Hypothalamus (tissue), 51 donors: ENCODE measurements around the gene C17orf114.

Experiments used
- DNase-seq, 51 donors: peaks; one replicate each; lab custom pipeline; 2025; lab: John Stamatoyannopoulos, UW

Gene C17orf114

DNA sequence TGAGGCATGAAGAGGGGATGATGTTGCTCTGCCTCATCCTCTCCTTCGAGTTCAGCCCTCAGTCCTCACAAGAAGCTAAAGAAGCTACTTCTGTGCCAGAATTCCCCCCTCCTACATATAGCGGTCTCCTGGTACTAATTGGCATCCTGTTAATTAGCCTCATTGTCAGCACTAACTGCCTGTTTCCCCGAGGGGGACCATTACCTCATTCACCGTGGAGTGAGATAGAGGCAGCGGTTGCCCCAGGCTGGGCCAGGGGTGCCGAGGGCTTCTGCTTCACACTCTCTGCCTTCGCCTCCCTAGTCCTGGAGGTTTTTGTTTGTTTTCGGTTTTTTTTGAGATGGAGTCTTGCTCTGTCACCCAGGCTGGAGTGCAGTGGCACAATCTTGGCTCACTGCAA is 25.3 kb upstream of the C17orf114 start:
- DNase-seq: no peak

DNA sequence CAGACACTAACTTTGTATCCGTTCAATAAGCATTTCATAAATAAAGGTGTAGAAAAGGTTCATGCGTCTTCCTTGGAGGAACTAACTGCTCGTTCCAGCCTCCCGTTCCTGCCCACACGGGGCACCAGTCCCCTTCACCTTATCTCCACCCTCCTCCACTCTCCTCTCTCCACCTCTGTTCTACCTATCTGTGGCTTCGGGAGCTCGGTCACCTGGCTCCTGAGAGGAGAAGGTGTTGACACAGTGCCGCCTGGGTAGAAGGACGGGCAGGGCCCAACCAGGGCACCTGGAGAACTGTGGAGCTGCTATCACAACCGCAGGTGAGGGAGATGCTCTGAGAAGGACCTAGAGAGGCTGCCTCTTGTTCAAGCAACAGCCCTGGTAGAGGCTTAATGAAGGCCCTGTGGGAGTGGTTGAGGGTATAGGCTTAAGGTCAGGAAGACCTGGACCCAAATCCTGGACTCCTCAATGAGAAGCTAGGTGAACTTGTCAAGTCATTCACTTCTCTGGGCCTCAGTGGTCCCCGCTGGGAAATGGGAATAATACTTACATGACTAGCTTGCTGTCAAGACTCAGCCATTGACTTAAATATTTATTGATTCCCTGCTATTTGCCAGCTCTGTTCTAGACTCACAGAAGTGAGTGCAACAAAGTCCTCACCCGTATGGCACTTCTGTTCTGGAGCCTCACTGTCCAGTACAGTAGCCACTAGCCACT is 21.4 kb upstream of the C17orf114 start:
- no peak for DNase-seq

DNA sequence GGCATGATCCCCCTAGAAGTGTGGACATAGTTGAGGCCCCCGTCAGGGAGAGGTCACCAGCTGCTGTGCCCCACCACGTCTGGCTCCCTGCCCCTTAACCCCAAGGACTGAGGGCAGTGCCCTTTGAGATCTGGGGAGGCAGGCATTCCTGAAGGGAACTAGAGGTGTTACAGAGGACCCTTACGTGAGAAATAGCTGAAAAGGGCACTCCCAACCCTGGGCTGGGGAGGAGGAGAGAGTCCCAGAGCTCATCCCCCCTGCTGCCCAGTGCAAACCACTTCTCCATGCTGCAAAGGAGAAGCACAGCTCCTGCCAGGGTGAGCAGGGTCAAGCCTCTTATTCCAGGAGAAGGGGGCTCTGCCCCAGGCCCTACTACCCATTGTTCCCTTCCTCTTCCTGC is 20.7 kb upstream of the C17orf114 start:
- DNase-seq: no peak

DNA sequence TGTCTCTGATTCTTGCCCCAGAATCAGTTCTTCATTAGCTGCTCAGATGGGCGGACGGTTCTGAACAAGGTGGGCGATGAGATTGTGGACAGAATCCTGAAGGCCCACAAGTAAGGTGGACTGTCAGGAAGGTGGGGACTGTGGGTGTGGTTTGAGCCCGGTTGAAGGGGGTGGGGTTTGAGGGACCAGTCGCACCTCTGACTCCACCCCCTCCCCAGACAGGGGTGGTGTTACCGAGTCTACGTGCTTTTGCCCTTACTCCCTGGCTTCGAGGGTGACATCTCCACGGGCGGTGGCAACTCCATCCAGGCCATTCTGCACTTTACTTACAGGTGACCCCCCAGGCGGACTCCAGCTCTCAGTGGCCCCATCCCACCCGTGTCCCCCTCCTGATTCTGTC is 16.1 kb upstream of the C17orf114 start:
- DNase-seq: no peak

DNA sequence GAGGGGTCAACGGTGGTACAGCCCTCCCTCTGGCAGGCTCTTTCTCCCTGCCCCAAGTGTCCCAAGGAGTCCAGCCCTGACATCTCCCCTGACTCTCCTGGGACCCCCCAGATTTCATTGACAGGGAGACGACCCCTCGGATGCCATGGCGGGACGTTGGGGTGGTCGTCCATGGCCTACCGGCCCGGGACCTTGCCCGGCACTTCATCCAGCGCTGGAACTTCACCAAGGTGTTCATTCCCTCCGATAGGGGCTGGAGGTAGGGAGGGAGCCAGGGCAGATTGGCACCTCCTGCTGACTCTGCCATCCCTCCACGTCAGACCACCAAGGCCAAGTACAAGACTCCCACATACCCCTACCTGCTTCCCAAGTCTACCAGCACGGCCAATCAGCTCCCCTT is 14.7 kb upstream of the C17orf114 start:
- DNase-seq: no peak

DNA sequence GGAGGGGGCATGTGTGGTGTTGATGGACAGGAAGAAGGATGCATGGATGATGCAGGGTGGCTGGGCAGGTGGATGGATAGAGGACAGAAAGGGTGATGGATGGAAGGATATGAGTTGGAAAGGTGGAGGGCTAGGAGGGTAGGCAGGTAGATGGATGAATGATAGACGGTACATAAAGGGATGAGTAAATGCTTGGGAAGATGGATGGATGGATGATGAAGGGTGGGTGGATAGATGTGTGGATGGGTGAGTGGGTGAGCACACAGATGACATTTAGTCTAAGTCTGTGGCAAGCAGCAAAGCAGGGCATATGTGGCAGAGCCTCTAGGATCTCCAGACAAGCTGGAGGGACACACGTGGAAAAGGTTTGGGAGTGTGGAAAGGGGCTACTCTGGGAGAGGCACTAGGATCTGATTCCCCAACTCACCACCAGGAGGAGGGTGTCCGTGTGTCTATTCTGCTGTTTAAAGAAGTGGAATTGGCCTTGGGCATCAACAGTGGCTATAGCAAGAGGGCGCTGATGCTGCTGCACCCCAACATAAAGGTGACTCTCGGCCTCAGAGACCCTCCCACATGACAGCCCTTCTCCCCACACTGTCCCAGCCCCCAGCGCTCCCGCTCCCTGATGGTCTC is 13.0 kb upstream of the C17orf114 start:
- DNase-seq: no peak

DNA sequence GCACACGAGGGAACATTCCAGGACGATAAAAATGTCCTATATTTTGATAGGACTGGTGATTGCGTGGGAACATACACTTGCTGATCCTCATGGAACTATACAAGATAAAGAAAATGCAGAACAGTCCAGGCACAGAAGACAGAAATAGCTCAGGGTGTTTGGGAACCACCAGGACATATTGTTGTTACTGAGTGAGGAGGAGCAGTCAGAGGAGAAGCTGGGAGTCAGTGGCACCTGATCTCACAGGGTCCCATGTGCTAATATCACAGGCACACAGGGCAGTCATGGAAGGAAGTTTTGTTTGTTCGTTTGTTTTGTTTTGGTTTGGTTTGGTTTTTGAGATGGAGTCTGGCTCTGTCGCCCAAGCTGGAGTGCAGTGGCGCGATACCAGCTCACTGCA is 10.6 kb upstream of the C17orf114 start:
- DNase-seq: no peak

DNA sequence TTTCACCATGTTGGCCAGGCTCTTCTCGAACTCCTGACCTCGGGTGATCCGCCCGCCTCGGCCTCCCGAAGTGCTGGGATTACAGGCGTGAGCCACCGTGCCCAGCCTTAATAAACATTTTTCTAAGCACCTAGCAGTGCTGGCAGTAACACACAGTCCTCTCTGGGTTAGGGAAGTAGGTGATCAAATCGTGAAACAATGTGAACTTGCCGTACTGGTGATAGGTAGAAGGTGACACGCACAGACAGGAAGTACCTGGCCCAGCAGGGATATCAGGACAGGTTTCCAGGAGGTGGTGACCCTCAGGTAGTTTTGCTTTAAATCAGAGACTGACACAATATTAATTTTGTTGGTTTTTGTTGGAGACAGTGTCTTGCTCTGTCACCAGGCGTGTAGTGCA is 9.3 kb upstream of the C17orf114 start:
- DNase-seq: no peak

DNA sequence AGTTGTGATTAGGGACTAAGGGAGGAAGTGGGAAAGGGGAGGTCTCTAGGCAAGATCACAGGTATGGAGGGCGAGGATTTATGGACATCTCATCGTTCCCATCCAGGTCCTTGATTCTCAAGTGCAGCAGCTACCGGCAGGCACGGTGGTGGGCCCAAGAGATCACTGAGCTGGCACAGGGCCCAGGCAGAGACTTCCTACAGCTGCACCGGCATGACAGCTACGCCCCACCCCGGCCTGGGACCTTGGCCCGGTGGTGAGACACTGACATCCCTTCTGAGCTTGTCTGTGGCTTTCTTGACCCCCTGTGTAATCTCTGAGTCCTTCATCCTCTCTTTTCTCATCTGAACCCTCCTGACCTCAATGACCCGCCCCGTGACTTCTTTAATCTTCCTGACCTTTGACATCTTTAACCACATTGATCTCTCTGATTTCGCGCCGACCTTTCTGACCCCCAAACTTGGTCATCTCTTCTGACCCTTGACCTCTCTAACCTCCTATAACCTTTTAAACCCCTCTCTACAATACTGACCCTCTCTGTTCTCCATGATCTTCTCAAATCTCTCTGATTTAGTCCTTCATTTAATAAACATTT is 8.7 kb upstream of the C17orf114 start:
- no peak for DNase-seq

DNA sequence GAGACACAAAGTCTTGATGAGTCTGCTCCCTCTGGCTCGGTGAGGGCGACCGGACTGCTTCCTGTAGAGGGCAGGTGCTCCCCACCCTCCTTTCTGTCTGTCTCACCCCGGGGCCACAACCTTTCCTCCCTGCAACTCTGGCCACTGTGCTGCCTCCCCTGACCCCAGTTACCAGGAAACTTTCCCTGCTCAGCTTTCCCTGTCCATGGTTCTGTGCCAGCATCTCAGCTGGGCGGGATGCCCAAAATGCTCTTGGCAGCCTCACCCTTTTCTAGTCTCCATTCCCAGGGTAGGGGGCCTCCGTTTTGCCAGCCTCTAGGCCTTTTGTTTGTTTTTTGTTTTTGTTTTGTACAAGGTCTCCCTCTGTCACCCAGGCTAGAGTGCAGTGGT is 6.2 kb upstream of the C17orf114 start:
- DNase-seq: peak in 41 of 51 donors; percentile 6 to 79 (median 59)

DNA sequence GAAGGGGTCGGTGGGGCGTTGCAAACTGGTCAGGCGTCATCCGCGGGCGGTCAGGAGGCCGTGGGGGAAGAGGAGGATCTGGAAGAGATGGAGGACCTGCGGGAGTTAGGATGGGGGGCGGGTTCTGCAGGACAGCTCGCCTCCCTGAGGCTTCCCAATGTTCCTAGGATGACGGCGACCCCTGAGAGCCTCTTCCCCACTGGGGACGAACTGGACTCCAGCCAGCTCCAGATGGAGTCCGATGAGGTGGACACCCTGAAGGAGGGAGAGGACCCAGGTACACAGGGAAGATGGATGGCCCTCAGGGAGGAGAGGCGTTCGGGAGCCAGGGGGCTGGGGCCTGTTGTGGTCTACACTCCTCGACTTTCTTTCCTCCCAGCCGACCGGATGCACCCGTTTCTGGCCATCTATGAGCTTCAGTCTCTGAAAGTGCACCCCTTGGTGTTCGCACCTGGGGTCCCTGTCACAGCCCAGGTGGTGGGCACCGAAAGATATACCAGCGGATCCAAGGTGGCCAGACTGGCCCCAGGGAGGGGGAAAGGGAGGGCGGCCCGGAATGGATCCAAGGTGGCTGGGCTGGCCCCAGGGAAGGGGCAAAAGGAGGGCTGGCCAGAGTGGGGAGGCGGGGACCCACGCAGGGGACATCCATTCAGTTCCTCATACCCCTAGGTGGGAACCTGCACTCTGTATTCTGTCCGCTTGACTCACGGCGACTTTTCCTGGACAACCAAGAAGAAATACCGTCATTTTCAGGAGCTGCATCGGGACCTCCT is 5.7 kb upstream of the C17orf114 start:
- peak in 2 of 51 donors; percentile 24 to 39 for DNase-seq

DNA sequence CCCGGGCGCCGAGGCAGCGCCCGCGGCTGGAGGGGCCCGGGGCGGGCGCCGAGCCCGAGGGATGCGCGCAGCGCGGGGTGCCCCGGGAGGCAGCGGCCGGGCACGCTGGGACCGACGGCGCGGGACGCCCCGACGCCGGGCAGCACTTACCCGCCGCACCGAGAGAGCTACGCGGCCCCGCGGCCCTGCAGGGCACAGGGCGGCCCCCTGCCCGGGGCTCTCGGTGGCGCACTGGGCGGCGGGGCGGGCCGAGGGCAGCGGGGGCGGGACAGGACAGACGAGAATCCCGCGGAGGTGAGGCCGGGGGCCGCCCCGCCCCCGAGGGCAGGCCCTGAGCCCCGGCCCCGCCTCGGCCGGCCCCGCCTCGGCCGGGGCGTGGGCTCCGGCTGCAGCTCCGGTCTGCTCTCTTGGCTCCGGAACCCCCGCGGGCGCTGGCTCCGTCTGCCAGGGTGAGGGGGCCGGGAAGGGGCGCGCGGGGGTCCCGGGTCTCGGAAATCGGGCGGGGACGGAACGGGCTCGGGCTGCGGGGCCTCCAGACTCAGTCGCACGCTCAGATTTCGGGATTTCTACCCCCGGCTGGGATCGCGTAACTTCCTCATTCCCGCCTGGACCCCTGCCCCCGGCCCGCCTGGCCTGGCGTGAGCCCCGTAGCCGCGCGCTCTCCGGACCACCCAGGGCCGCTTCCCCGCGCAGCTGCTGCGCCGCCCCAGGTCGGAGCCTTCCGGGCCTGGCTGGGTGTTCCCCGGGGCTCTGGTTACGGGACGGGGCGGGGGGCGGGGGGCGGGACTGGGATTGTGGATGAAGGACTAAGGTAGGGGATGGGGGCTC is 4.9 kb upstream of the C17orf114 start, which contains the start of gene PLD2:
TSS of gene PLD2 (plus strand) at position 376 of the 828 bp plus-strand sequence. CDS start 621 bp downstream, outside the sequence.
- peak in 47 of 51 donors; percentile 21 to 86 (median 65) for DNase-seq

DNA sequence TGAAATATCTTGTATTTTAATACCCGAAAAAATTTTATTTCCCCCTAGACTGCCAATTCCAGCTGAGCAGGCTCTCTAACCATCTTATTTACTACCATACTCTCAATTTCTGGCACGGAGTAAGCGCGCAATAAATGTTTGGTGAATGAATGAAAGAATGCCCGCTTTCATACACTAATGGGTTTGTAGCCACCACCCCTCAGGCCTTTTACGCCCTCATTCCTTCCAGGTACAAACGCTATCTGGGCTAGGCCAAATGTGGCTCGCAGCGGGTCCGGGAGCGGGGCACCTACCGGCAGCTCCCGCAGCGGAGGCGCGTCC is 4.3 kb upstream of the C17orf114 start:
- peak in 2 of 51 donors; percentile 28 to 42 for DNase-seq

DNA sequence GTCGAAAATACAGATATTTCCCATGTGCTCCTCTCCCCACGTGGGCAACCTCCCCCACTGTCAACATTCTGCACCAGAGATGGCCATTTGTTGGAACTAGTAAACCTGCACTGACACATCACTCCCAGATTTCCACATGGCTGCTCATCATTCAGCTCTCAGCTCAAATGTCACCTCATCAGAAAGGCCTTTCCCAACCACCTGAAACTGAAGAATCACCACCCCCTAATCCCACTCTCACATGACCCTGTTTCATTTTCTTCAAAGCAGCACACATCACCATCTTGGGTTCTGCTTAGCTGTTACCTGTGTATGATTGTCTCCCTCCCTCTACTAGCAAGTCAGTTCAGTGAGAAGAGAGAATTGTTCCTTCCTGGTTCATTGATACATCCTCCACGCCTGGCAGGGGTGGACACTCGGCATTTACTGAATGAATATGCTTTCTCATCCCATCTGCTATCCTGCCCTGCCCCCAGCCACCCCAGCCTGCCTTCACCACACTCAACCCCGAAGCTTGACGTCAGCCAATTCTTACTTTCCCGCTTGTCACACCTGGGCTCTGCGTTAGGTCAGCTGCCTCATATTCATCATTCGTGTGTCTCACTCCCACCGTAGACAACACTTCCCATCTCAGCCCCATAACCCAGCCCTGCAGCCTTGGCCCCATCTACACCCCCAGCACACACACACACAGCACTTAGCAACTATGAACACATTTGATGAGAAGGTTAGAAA is 1.5 kb downstream of the C17orf114 start:
- DNase-seq: no peak

DNA sequence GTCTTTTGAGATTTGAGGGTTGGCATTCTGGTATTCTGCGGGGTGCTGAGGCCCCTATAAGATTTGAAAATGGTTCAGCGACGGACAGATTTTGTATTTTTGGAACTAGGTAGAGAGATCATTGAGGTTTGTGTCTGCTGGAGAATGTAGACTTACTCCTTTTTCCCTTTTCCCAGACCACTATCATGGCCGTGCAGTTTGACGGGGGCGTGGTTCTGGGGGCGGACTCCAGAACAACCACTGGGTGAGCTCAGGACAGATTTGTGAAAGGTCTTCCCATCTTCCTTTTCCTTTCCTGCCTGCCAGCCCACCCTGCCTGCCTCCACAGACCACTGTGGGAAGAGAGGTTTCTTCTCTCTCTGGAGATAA is 5.6 kb downstream of the C17orf114 start:
- DNase-seq: peak in 2 of 51 donors; percentile 10 to 25

DNA sequence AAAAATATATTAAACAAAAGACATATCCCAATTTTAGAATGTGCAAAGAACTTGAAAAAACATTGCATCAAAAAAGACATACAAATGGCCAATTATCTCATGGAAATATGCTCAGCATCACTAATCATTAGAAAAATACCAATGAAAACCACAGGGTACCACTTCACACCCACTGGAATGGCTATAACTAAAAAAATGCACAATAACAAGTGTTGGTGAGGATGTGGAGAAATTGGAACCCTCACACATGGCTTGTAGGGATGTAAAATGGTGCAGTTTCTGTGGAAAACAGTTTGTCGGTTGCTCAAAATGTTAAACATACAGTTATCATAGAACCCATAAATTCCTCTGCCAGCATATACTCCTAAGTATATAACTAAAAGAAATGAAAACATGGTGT is 7.0 kb downstream of the C17orf114 start:
- no peak for DNase-seq

DNA sequence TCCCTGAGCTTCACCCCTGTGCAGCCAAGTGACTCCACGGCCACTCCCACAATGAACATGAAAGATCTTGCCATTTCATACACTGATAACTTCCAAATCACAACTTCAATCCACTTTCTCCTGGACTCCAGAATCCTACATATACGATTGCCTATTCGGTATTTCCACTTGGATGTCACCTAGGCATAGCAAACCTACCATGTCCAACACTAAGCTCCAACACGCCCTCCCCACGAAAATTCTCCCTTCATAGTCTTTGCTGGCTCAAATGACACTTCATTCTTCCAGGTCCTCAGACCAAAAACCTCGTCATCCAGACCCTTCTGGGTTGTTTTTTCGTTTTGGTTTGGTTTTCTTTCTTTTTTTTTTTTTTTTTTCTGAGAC is 11.4 kb downstream of the C17orf114 start:
- no peak for DNase-seq

DNA sequence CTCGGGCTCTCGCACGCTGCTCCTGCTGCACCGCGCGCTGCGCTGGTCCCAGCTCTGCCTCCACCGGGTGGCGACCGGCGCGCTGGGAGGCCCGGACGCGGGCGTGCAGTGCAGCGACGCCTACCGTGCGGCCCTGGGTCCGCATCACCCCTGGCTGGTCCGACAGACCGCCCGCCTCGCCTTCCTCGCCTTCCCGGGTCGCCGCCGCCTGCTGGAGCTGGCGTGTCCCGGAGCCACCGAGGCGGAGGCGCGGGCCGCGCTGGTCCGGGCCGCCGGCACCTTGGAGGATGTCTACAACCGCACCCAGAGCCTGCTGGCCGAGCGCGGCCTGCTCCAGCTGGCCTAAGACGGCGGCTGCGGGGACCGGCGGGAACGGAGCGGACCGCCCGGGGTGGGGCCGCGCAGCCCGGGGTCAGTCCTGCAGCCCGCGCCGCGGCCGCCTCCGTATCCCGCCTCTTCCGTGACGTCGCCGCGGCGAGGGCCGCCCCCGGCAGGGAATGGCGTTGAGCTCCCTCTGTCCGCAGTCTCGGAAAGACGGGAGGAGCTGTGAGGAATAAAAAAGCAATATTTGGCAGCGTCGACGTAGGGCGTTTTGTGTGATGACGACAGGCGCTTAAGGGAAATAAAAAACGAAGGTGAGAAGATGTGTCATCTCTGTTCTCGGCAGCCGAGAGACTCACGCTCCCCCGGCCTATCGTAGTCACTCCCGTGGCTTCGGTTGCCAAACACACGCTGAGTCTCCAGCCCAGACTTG is 12.0 kb downstream of the C17orf114 start:
- DNase-seq: peak; percentile 47 to 96 (median 80)

DNA sequence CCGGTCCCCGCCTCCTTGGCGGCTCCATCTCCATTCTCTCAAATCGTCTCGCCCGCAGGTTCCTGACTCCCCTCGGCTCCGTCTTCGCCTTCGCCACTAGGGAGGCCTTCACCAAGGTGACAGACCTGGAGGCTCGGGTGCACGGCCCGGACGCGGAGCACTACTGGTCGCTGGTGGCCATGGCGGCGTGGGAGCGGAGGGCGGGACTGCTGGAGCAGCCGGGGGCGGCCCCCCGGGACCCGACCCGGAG is 12.5 kb downstream of the C17orf114 start:
- DNase-seq: peak in 1 of 51 donors; percentile 56
